Activated CD4-positive, alpha-beta T cell treated with anti-CD3 and anti-CD28 coated beads, Interleukin-2, amount 50 U/mL, for 24 hours (primary cell): ENCODE results near the gene UTS2R.
"Not testable (repeated sequence)": the region's sequence is repeated elsewhere in the genome, so short reads cannot be mapped to it uniquely, and the experiment has no call there.

Source experiments
- DNase-seq, 2 donors: peaks; one replicate each; pipeline ENCODE4 v3.0.0-alpha.2; 2020; ENCODE audit warnings: low read depth in 1 of 2, low spot score in 1 of 2

The UTS2R gene

GRCh38 chr17:82374626-82375331 is 3.2 kb downstream of the UTS2R start:
- no peak for DNase-seq

- DNase-seq = no peak
Observed at GRCh38 chr17:82375359-82376041, 3.9 kb downstream of the UTS2R start.

- DNase-seq = no peak
Observed at GRCh38 chr17:82376042-82376730, 4.6 kb downstream of the UTS2R start.

GRCh38 chr17:82377294-82377693 is 5.7 kb downstream of the UTS2R start:
- not testable (repeated sequence) for DNase-seq

GRCh38 chr17:82377924-82378740 is 6.6 kb downstream of the UTS2R start:
- no peak for DNase-seq

GRCh38 chr17:82378741-82379021 is 7.1 kb downstream of the UTS2R start:
- no peak for DNase-seq

GRCh38 chr17:82380860-82381702 is 9.5 kb downstream of the UTS2R start:
- DNase-seq = no peak

GRCh38 chr17:82381703-82382009 is 10.1 kb downstream of the UTS2R start:
- DNase-seq = not testable (repeated sequence)

- not testable (repeated sequence) for DNase-seq
Observed at GRCh38 chr17:82382220-82382932, 10.8 kb downstream of the UTS2R start.

- no peak for DNase-seq
Observed at GRCh38 chr17:82382933-82383255, 11.3 kb downstream of the UTS2R start.

- no peak for DNase-seq
Observed at GRCh38 chr17:82383411-82383810, 11.8 kb downstream of the UTS2R start.

GRCh38 chr17:82384051-82384729 is 12.6 kb downstream of the UTS2R start:
- DNase-seq = no peak

GRCh38 chr17:82384730-82385481 is 13.3 kb downstream of the UTS2R start:
- DNase-seq = no peak

- DNase-seq = no peak
Observed at GRCh38 chr17:82385559-82386254, 14.1 kb downstream of the UTS2R start.

- DNase-seq = no peak
Observed at GRCh38 chr17:82386255-82386831, 14.8 kb downstream of the UTS2R start.

GRCh38 chr17:82386881-82387704 is 15.5 kb downstream of the UTS2R start:
- no peak for DNase-seq

- no peak for DNase-seq
Observed at GRCh38 chr17:82387705-82388106, 16.1 kb downstream of the UTS2R start.
